Measurements from ENCODE around the gene PACRG. TPM values are rescaled to one million over a fixed set of nuclear protein-coding genes. Genes with fewer than 3 reads are reported as not detected.

The PACRG gene
- total RNA-seq, 2 donors from 2014 or later = 13.0 TPM; not detected in 1

GRCh38 chr6:163288915-163289314 is 561.1 kb downstream of the PACRG start:
- Histone ChIP-seq H3K27me3 (replicated peaks; ENCODE audit: insufficient read depth) (no peaks in the 10 kb centered on the region), H3K9me3 (no peaks in the 10 kb centered on the region), H3K36me3 (no peaks in the 10 kb centered on the region), H3K4me1 (ENCODE audit: control insufficient read depth in 1 of 2, low read depth in 2 of 2) (no peaks in the 10 kb centered on the region), H3K27ac (no peak overlapping the region), H3K4me3 (no peak overlapping the region)
- ATAC-seq (ENCODE audit: insufficient number of reproducible peaks, low FRiP score, low read depth) = no peak
- no peak for DNase-seq (ENCODE audit: low spot score)
- no peak for TF ChIP-seq CTCF (IDR thresholded peaks at IDR 0.05)

- Histone ChIP-seq H3K27me3 (replicated peaks; ENCODE audit: insufficient read depth) (no peaks in the 10 kb centered on the region), H3K9me3 (no peaks in the 10 kb centered on the region), H3K4me1 (ENCODE audit: control insufficient read depth in 1 of 2, low read depth in 2 of 2) (no peaks in the 10 kb centered on the region), H3K27ac (no peak overlapping the region), H3K36me3 (no peaks in the 10 kb centered on the region), H3K4me3 (no peak overlapping the region)
- TF ChIP-seq CTCF (IDR thresholded peaks at IDR 0.05) = no peak
- DNase-seq (ENCODE audit: low spot score) (no peak), ATAC-seq (ENCODE audit: insufficient number of reproducible peaks, low FRiP score, low read depth) (no peak)
Measured at GRCh38 chr6:163289447-163289846, 561.7 kb downstream of the PACRG start.

- TF ChIP-seq CTCF (IDR thresholded peaks at IDR 0.05) = no peak
- DNase-seq (ENCODE audit: low spot score) (no peak), ATAC-seq (ENCODE audit: insufficient number of reproducible peaks, low FRiP score, low read depth) (no peak)
Measured at GRCh38 chr6:163290545-163291274, 562.9 kb downstream of the PACRG start.

GRCh38 chr6:163291622-163292021 is 563.8 kb downstream of the PACRG start:
- Histone ChIP-seq H3K36me3 (no peaks in the 10 kb centered on the region), H3K27me3 (replicated peaks; ENCODE audit: insufficient read depth) (no peaks in the 10 kb centered on the region), H3K4me3 (no peak overlapping the region), H3K4me1 (ENCODE audit: control insufficient read depth in 1 of 2, low read depth in 2 of 2) (no peaks in the 10 kb centered on the region), H3K9me3 (no peaks in the 10 kb centered on the region), H3K27ac (no peak overlapping the region)
- no peak for DNase-seq (ENCODE audit: low spot score)
- ATAC-seq (ENCODE audit: insufficient number of reproducible peaks, low FRiP score, low read depth) = no peak
- no peak for TF ChIP-seq CTCF (IDR thresholded peaks at IDR 0.05)

More at GRCh38 chr6:163290545-163291274, 562.9 kb downstream of the PACRG start:
- no peak overlapping the region for H3K27ac ChIP-seq
- H3K27me3 ChIP-seq (replicated peaks; ENCODE audit: insufficient read depth) = no peaks in the 10 kb centered on the region
- no peak overlapping the region for H3K4me3 ChIP-seq
- H3K36me3 ChIP-seq = no peaks in the 10 kb centered on the region
- H3K4me1 ChIP-seq (ENCODE audit: control insufficient read depth in 1 of 2, low read depth in 2 of 2) = no peaks in the 10 kb centered on the region
- H3K9me3 ChIP-seq = no peaks in the 10 kb centered on the region

- no peak for TF ChIP-seq CTCF (IDR thresholded peaks at IDR 0.05)
- Histone ChIP-seq H3K4me3 (no peak overlapping the region), H3K27ac (no peak overlapping the region), H3K27me3 (replicated peaks; ENCODE audit: insufficient read depth) (no peaks in the 10 kb centered on the region), H3K36me3 (no peaks in the 10 kb centered on the region), H3K9me3 (no peaks in the 10 kb centered on the region), H3K4me1 (ENCODE audit: control insufficient read depth in 1 of 2, low read depth in 2 of 2) (no peaks in the 10 kb centered on the region)
- ATAC-seq (ENCODE audit: insufficient number of reproducible peaks, low FRiP score, low read depth) = no peak
- DNase-seq (ENCODE audit: low spot score) = no peak
Measured at GRCh38 chr6:163293286-163293685, 565.5 kb downstream of the PACRG start.

Measured in thoracic aorta (tissue), 2 donors.